Endothelial cell of umbilical vein (primary cell): ENCODE measurements around the gene PPP1R3A.

Experiments
- CTCF ChIP-seq, 2 donors: IDR thresholded peaks; 1 replicate in 1 of 2; 2 replicates in 1 of 2; pipeline ENCODE4 v1.5.1; 2011; ENCODE audit warnings: low read length in 2 of 2, mild to moderate bottlenecking in 2 of 2, moderate library complexity in 2 of 2, control low read depth in 1 of 2, inconsistent platforms in 1 of 2, low read depth in 1 of 2; ENCODE audit not compliant: insufficient read depth in 1 of 2; ENCODE audit errors: extremely low read depth in 1 of 2
- FOS ChIP-seq: IDR thresholded peaks from 2 replicates; pipeline ENCODE4 v1.6.1; 2011; ENCODE audit warnings: mild to moderate bottlenecking, low read length, moderate library complexity, borderline replicate concordance; ENCODE audit not compliant: insufficient read depth
- GATA2 ChIP-seq: IDR thresholded peaks from 2 replicates; pipeline ENCODE4 v1.7.0; 2011; ENCODE audit warnings: low read depth, mild to moderate bottlenecking, moderate library complexity, mixed read lengths, low read length; ENCODE audit not compliant: insufficient read length, insufficient read depth
- JUN ChIP-seq: IDR thresholded peaks from 2 replicates; pipeline ENCODE4 v1.6.1; 2011; ENCODE audit warnings: borderline replicate concordance, low read depth; ENCODE audit not compliant: insufficient read length, insufficient read depth
- POLR2A ChIP-seq: IDR thresholded peaks from 2 replicates; pipeline ENCODE4 v1.6.1; 2012; ENCODE audit warnings: low read depth, mild to moderate bottlenecking, control low read depth, low read length
- POLR2AphosphoS5 ChIP-seq: IDR thresholded peaks from 2 replicates; pipeline ENCODE4 v1.6.1; 2012; ENCODE audit warnings: low read depth, mild to moderate bottlenecking, control low read depth, low read length, moderate library complexity; ENCODE audit not compliant: insufficient read depth

GRCh38 chr7:113917840-113918239 lies 969 bp downstream of the PPP1R3A start:
- no peak for TF ChIP-seq POLR2A
- no peak for TF ChIP-seq POLR2AphosphoS5
- no peak for TF ChIP-seq GATA2
- TF ChIP-seq JUN = no peak
- TF ChIP-seq CTCF (IDR thresholded peaks at IDR 0.05; ENCODE audit: extremely low read depth in 1 of 2, insufficient read depth in 1 of 2, low read depth in 1 of 2, low read length in 2 of 2) = no peak
- TF ChIP-seq FOS = no peak
